OCI-LY3 (cell line): ENCODE measurements around the gene SPRED1.
"Not testable (repeated sequence)": the region's sequence is repeated elsewhere in the genome, so short reads cannot be mapped to it uniquely, and the experiment has no call there.

Experiments
- EZH2phosphoT487 ChIP-seq: fragments of 200-600 bp; shearing (Covaris generic); IDR thresholded peaks from 2 replicates; pipeline ENCODE4 v1.6.1; 2018; ENCODE audit warnings: antibody characterized with exemption, mixed run types, low read depth
- TF ChIP-seq, protein P1 (sequence below): fragments of 200-600, 300-600 bp; sonication (generic); IDR thresholded peaks from 2 replicates; pipeline ENCODE4 v1.5.1; 2014; ENCODE audit warnings: antibody characterized with exemption, low read length, low read depth

GRCh38 chr15:38237021-38237420 lies 15.6 kb upstream of the SPRED1 start:
- TF ChIP-seq, protein P1, sequence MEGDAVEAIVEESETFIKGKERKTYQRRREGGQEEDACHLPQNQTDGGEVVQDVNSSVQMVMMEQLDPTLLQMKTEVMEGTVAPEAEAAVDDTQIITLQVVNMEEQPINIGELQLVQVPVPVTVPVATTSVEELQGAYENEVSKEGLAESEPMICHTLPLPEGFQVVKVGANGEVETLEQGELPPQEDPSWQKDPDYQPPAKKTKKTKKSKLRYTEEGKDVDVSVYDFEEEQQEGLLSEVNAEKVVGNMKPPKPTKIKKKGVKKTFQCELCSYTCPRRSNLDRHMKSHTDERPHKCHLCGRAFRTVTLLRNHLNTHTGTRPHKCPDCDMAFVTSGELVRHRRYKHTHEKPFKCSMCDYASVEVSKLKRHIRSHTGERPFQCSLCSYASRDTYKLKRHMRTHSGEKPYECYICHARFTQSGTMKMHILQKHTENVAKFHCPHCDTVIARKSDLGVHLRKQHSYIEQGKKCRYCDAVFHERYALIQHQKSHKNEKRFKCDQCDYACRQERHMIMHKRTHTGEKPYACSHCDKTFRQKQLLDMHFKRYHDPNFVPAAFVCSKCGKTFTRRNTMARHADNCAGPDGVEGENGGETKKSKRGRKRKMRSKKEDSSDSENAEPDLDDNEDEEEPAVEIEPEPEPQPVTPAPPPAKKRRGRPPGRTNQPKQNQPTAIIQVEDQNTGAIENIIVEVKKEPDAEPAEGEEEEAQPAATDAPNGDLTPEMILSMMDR: not testable (repeated sequence)
- not testable (repeated sequence) for TF ChIP-seq EZH2phosphoT487
